ENCODE results near the gene VIT.

The VIT gene

DNA sequence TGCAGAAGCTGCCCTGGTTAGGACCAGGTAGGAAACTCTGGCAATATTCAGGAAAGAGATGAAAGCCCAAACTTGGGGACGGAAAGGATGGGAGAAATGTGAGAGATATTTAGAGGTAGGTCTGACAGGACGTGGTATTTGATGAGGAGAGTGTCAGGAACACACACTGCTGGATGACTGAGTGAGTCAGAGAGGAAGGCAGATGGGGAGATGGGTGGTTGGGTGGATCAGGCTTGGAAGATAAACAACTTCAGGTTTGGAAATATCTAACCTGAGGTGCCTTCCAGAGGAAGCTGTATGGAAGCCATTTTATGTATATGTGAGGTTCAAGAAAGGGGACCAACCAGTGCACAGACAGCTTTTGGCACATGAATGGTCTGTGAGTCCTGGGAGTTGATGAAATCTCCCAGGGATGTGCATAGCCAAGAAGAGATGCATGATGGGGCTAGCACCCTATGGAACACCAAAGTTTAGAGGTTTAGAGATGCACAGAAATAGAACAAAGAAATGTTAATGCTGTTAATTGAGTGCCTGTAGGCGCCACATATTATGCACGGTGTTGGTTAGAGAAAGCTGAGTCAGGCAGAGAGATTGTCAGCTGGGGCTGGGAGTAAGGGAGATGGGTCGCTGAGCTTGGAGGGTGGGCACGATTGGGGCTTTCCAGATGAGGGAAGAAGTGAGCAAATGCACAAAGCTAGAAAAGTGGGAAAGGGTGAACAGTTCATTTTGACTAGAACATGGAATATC, 101.0 kb downstream of the VIT start:
- no peak overlapping the region for H3K4me3 ChIP-seq (ENCODE audit: low read depth, low read length)
- in situ Hi-C loops (cut with HindIII; ENCODE audit: low sequenced_read_pairs) = no loop called here
- DNase-seq (ENCODE audit: low read depth) = no peak
- TF ChIP-seq, protein P1, sequence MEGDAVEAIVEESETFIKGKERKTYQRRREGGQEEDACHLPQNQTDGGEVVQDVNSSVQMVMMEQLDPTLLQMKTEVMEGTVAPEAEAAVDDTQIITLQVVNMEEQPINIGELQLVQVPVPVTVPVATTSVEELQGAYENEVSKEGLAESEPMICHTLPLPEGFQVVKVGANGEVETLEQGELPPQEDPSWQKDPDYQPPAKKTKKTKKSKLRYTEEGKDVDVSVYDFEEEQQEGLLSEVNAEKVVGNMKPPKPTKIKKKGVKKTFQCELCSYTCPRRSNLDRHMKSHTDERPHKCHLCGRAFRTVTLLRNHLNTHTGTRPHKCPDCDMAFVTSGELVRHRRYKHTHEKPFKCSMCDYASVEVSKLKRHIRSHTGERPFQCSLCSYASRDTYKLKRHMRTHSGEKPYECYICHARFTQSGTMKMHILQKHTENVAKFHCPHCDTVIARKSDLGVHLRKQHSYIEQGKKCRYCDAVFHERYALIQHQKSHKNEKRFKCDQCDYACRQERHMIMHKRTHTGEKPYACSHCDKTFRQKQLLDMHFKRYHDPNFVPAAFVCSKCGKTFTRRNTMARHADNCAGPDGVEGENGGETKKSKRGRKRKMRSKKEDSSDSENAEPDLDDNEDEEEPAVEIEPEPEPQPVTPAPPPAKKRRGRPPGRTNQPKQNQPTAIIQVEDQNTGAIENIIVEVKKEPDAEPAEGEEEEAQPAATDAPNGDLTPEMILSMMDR (IDR thresholded peaks at IDR 0.05; ENCODE audit: low read depth, low read length, missing control alignments) = no peak

DNA sequence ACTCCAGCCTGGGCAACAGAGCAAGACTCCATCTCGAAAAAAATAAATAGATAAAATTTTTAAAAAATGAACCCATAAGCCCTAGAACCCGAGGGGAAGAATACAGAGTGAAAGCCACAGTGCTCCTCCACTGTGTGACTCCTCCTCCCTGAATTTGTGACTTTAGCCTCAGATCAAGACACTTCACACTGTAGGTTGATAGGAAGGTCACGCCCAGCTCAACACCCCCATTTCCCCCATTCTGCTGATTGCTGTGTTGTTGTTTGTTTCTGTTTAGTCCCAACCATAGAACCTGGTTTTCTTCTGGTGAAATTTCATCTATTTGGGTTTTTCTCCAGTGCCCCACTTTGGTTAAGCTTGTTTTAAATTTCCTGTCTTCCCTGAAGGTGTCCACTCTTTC, 102.2 kb downstream of the VIT start:
- TF ChIP-seq, protein P1 (IDR thresholded peaks at IDR 0.05; ENCODE audit: low read depth, low read length, missing control alignments) = no peak
- DNase-seq (ENCODE audit: low read depth) = no peak
- no peak overlapping the region for H3K4me3 ChIP-seq (ENCODE audit: low read depth, low read length)
- in situ Hi-C loops (cut with HindIII; ENCODE audit: low sequenced_read_pairs) = no loop called here

DNA sequence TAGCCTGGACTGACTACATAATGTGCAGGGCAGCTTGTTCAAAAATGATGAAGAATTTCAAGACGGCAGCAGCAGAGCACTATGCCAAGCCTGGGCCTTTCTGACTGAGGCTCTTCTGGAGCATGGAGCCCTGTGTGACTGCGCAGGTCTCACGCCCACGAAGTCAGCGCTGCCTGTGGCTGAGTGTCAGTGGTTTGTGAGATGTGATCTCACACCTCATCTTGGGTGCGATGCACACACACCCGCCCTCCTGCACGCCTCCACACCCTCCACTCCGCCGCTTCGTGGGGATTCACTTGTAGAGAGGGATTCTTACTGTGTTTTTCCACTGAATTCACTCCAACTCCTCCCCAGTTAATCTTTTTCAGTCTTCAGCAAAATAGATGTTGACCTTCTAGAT, 103.9 kb downstream of the VIT start:
- no peak for DNase-seq (ENCODE audit: low read depth)
- TF ChIP-seq, protein P1 (IDR thresholded peaks at IDR 0.05; ENCODE audit: low read depth, low read length, missing control alignments) = no peak
- no peak overlapping the region for H3K4me3 ChIP-seq (ENCODE audit: low read depth, low read length)
- in situ Hi-C loops (cut with HindIII; ENCODE audit: low sequenced_read_pairs) = no loop called here

GRCh38 chr2:36801088-36801487, 104.6 kb downstream of the VIT start:
- no peak for DNase-seq (ENCODE audit: low read depth)
- TF ChIP-seq, protein P1 (IDR thresholded peaks at IDR 0.05; ENCODE audit: low read depth, low read length, missing control alignments) = no peak
- in situ Hi-C loops (cut with HindIII; ENCODE audit: low sequenced_read_pairs) = no loop called here
- H3K4me3 ChIP-seq (ENCODE audit: low read depth, low read length) = no peak overlapping the region

DNA sequence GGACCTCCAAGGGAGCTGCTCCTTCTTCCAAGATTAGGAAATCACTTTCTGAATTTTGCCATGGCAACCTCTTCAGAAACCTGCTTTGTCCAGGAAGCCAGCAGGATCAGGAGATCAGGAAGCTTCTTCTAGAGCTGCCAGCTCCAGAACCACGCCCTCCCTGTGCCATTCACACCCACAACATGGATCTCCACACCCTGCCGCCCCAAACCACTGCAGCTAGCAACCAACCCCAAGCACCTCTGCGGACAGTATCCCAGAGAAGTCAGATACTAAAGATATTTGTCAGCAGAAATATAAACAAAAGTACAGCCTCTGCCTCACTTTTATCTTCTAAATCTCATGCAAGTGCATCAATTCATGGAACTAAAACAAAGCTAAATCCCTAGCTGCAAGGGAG, 106.4 kb downstream of the VIT start:
- TF ChIP-seq, protein P1 (IDR thresholded peaks at IDR 0.05; ENCODE audit: low read depth, low read length, missing control alignments) = no peak
- no peak for DNase-seq (ENCODE audit: low read depth)
- no peak overlapping the region for H3K4me3 ChIP-seq (ENCODE audit: low read depth, low read length)
- in situ Hi-C loops (cut with HindIII; ENCODE audit: low sequenced_read_pairs) = no loop called here

- no peak for DNase-seq (ENCODE audit: low read depth)
- H3K4me3 ChIP-seq (ENCODE audit: low read depth, low read length) = no peak overlapping the region
- TF ChIP-seq, protein P1 (IDR thresholded peaks at IDR 0.05; ENCODE audit: low read depth, low read length, missing control alignments) = no peak
- in situ Hi-C loops (cut with HindIII; ENCODE audit: low sequenced_read_pairs) = no loop called here
Measured at GRCh38 chr2:36805635-36806224, 109.2 kb downstream of the VIT start.

Data from astrocyte of the cerebellum (primary cell).